OCI-LY3 (cell line): ENCODE results near the gene SYNE1.

Experiments
- EZH2phosphoT487 ChIP-seq: fragments of 200-600 bp; shearing (Covaris generic); IDR thresholded peaks from 2 replicates; pipeline ENCODE4 v1.6.1; 2018; ENCODE audit warnings: antibody characterized with exemption, mixed run types, low read depth
- TF ChIP-seq, protein P1 (sequence below): fragments of 200-600, 300-600 bp; sonication (generic); IDR thresholded peaks from 2 replicates; pipeline ENCODE4 v1.5.1; 2014; ENCODE audit warnings: antibody characterized with exemption, low read length, low read depth

DNA sequence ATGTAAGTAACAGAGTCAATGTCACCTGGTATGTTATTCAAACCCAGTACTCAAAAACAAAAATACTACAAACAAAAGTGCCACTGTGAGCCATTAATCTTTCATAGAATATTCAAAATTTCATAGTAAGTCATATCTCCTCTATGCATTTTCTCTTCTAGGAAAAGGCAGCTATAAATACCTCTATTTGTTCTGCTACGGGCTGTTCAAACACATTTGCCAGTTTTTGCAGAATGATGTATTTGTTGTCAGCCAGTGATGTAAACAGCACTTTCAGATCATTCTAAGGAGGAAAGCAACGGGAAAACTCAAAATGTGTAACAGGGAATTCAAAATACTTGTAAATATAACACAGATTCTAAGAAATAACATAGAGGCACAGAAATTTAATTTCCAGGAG lies 388.2 kb downstream of the SYNE1 start:
- TF ChIP-seq, protein P1, sequence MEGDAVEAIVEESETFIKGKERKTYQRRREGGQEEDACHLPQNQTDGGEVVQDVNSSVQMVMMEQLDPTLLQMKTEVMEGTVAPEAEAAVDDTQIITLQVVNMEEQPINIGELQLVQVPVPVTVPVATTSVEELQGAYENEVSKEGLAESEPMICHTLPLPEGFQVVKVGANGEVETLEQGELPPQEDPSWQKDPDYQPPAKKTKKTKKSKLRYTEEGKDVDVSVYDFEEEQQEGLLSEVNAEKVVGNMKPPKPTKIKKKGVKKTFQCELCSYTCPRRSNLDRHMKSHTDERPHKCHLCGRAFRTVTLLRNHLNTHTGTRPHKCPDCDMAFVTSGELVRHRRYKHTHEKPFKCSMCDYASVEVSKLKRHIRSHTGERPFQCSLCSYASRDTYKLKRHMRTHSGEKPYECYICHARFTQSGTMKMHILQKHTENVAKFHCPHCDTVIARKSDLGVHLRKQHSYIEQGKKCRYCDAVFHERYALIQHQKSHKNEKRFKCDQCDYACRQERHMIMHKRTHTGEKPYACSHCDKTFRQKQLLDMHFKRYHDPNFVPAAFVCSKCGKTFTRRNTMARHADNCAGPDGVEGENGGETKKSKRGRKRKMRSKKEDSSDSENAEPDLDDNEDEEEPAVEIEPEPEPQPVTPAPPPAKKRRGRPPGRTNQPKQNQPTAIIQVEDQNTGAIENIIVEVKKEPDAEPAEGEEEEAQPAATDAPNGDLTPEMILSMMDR: no peak
- no peak for TF ChIP-seq EZH2phosphoT487
